ENCODE results near the gene ZAP70. TPM values are rescaled to one million over a fixed set of nuclear protein-coding genes. Genes with fewer than 3 reads are reported as not detected.

Gene ZAP70
- total and polyA plus RNA-seq, 4 donors: 5.1 to 8.3 (median 5.5) TPM

- ATAC-seq (ENCODE audit: insufficient read depth, low FRiP score) (no peak), DNase-seq (no peak)
- peaks cover 0 to 9% (median 0%) of the 10 kb centered on the region in 5 donors for H3K4me1 ChIP-seq (ENCODE audit: control insufficient read depth in 5 of 5, insufficient read depth in 5 of 5, low read length in 5 of 5)
- no peaks in the 10 kb centered on the region for H3K27me3 ChIP-seq (ENCODE audit: control insufficient read depth in 3 of 3, insufficient read depth in 3 of 3, low read length in 2 of 3)
- WGBS, 2 donors: 76 to 77% methylated on average over 4 of the region's 4 CpGs
- no peak overlapping the region for H3K9ac ChIP-seq (ENCODE audit: insufficient read depth in 1 of 2, low read length in 2 of 2)
- peaks cover 0 to 11% (median 5%) of the 10 kb centered on the region in 4 donors for H3K36me3 ChIP-seq (ENCODE audit: control insufficient read depth in 4 of 4, insufficient read depth in 4 of 4, low read length in 4 of 4)
- TF ChIP-seq, protein P1, sequence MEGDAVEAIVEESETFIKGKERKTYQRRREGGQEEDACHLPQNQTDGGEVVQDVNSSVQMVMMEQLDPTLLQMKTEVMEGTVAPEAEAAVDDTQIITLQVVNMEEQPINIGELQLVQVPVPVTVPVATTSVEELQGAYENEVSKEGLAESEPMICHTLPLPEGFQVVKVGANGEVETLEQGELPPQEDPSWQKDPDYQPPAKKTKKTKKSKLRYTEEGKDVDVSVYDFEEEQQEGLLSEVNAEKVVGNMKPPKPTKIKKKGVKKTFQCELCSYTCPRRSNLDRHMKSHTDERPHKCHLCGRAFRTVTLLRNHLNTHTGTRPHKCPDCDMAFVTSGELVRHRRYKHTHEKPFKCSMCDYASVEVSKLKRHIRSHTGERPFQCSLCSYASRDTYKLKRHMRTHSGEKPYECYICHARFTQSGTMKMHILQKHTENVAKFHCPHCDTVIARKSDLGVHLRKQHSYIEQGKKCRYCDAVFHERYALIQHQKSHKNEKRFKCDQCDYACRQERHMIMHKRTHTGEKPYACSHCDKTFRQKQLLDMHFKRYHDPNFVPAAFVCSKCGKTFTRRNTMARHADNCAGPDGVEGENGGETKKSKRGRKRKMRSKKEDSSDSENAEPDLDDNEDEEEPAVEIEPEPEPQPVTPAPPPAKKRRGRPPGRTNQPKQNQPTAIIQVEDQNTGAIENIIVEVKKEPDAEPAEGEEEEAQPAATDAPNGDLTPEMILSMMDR (IDR thresholded peaks at IDR 0.05; ENCODE audit: control extremely low read depth, extremely low read depth): no peak
- no peak overlapping the region for H3K27ac ChIP-seq (ENCODE audit: low read depth in 1 of 2, low read length in 1 of 2)
- peaks cover 0 to 2% (median 0%) of the 10 kb centered on the region in 4 donors for H3K9me3 ChIP-seq (ENCODE audit: control insufficient read depth in 4 of 4, insufficient read depth in 3 of 4, low read length in 3 of 4)
- no peak overlapping the region for H3K4me3 ChIP-seq
Measured at GRCh38 chr2:97742381-97742847, 29.0 kb downstream of the ZAP70 start.

- WGBS, 2 donors: 96% methylated on average over 6 of the region's 6 CpGs
- peaks cover 0 to 9% (median 0%) of the 10 kb centered on the region in 5 donors for H3K4me1 ChIP-seq (ENCODE audit: control insufficient read depth in 5 of 5, insufficient read depth in 5 of 5, low read length in 5 of 5)
- H3K36me3 ChIP-seq (ENCODE audit: control insufficient read depth in 4 of 4, insufficient read depth in 4 of 4, low read length in 4 of 4): peaks cover 0 to 11% (median 5%) of the 10 kb centered on the region in 4 donors
- no peak overlapping the region for H3K9ac ChIP-seq (ENCODE audit: insufficient read depth in 1 of 2, low read length in 2 of 2)
- no peak overlapping the region for H3K4me3 ChIP-seq
- peaks cover 0 to 2% (median 0%) of the 10 kb centered on the region in 4 donors for H3K9me3 ChIP-seq (ENCODE audit: control insufficient read depth in 4 of 4, insufficient read depth in 3 of 4, low read length in 3 of 4)
- no peaks in the 10 kb centered on the region for H3K27me3 ChIP-seq (ENCODE audit: control insufficient read depth in 3 of 3, insufficient read depth in 3 of 3, low read length in 2 of 3)
- no peak overlapping the region for H3K27ac ChIP-seq (ENCODE audit: low read depth in 1 of 2, low read length in 1 of 2)
- ATAC-seq (ENCODE audit: insufficient read depth, low FRiP score): no peak
- no peak for DNase-seq
- TF ChIP-seq, protein P1 (IDR thresholded peaks at IDR 0.05; ENCODE audit: control extremely low read depth, extremely low read depth): no peak
Measured at GRCh38 chr2:97743913-97744312, 30.5 kb downstream of the ZAP70 start.

DNA sequence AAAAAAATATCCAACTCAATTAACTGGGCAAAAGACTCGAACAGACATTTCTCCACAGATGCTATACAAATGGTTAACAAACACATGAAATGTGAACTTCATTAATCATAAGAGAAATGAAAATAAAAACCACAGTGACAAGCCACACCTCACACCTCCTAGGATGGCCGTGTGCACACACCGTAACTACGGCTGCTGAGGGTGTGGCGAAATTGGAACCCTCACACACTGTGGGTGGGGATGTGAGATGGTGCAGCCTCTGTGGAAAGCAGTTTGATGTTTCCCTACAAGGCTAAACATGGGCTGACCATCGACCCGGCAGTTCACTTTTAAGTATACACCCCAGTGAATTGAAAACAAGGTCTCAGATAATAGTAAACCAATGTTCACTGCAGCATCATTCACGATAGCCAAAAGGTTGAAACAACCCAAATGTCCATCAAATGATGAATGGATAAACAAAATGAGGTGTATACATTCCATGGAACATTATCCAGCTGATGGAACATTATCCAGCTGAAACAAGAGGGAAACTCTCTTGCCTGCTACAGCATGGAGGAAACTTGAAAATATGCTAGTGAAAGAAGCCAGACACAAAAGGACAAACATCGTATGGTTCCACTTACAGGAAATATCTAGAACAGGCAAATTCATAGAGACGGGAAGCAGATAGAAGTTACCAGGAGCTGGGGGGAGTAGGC, 32.2 kb downstream of the ZAP70 start:
- DNase-seq: no peak
- WGBS, 2 donors: 64% methylated on average over 10 of the region's 10 CpGs
- no peak for ATAC-seq (ENCODE audit: insufficient read depth, low FRiP score)

More for the DNA sequence above, 32.2 kb downstream of the ZAP70 start:
- no peak overlapping the region for H3K27ac ChIP-seq (ENCODE audit: low read depth in 1 of 2, low read length in 1 of 2)
- peaks cover 0 to 2% (median 0%) of the 10 kb centered on the region in 4 donors for H3K9me3 ChIP-seq (ENCODE audit: control insufficient read depth in 4 of 4, insufficient read depth in 3 of 4, low read length in 3 of 4)
- TF ChIP-seq, protein P1 (IDR thresholded peaks at IDR 0.05; ENCODE audit: control extremely low read depth, extremely low read depth): no peak
- H3K36me3 ChIP-seq (ENCODE audit: control insufficient read depth in 4 of 4, insufficient read depth in 4 of 4, low read length in 4 of 4): peaks cover 2 to 11% (median 5%) of the 10 kb centered on the region in 4 donors
- no peak overlapping the region for H3K9ac ChIP-seq (ENCODE audit: insufficient read depth in 1 of 2, low read length in 2 of 2)
- H3K4me1 ChIP-seq (ENCODE audit: control insufficient read depth in 5 of 5, insufficient read depth in 5 of 5, low read length in 5 of 5): peaks cover 0 to 9% (median 0%) of the 10 kb centered on the region in 5 donors
- no peak overlapping the region for H3K4me3 ChIP-seq
- no peaks in the 10 kb centered on the region for H3K27me3 ChIP-seq (ENCODE audit: control insufficient read depth in 3 of 3, insufficient read depth in 3 of 3, low read length in 2 of 3)
